Prostate gland (tissue), 2 donors: Measurements from ENCODE around the gene ASB18. TPM values are rescaled to one million over a fixed set of nuclear protein-coding genes. Genes with fewer than 3 reads are reported as not detected.

Experiments
- DNase-seq: peaks from one replicate; pipeline ENCODE4 v3.0.0-alpha.2; 2019; ENCODE audit warnings: low spot score
- H3K27ac ChIP-seq, 2 donors: fragments of 200-600 bp; sonication (generic); 2 replicates each; pipeline ENCODE4 v1.5.1; 2017 to 2019
- H3K27me3 ChIP-seq: fragments of 200-600 bp; sonication (generic); replicated peaks from 2 replicates; pipeline ENCODE4 v1.5.1; 2019; ENCODE audit not compliant: insufficient read depth
- H3K36me3 ChIP-seq, 2 donors: fragments of 200-600 bp; sonication (generic); 1 replicate in 1 of 2; 2 replicates in 1 of 2; pipeline versions ENCODE4 v1.5.1 to v1.8.1; 2017 to 2019
- H3K4me1 ChIP-seq: fragments of 200-600 bp; sonication (generic); replicated peaks from 2 replicates; pipeline ENCODE4 v1.5.1; 2019
- H3K4me3 ChIP-seq, 2 donors: fragments of 200-600 bp; sonication (generic); 2 replicates each; pipeline ENCODE4 v1.5.1; 2017 to 2019
- H3K9me3 ChIP-seq: fragments of 200-600 bp; sonication (generic); 2 replicates; pipeline ENCODE4 v1.5.1; 2017
- CTCF ChIP-seq, 4 experiments: fragments of 200-600 bp in 2 of 4; fragments of 450-650 bp in 2 of 4; sonication (generic) in 2 of 4; IDR thresholded peaks; 1 replicate in 3 of 4; 2 replicates in 1 of 4; pipeline ENCODE4 v1.5.1; 2016 to 2019; ENCODE audit warnings: antibody characterized with exemption in 4 of 4, mild to moderate bottlenecking in 2 of 4, moderate library complexity in 2 of 4
- POLR2A ChIP-seq: fragments of 450-650 bp; IDR thresholded peaks from one replicate; pipeline ENCODE4 v1.6.1; 2016; ENCODE audit warnings: antibody characterized with exemption, mild to moderate bottlenecking
- POLR2AphosphoS5 ChIP-seq: sonication (generic); formaldehyde crosslinking; IDR thresholded peaks from one replicate; pipeline ENCODE4 v1.6.1; 2017; ENCODE audit warnings: antibody characterized with exemption
- WGBS: methylation state at CpG from one replicate; pipeline ENCODE4 v1.1.5; 2018; 5-methylcytosine and 5-hydroxymethylcytosine counted together
- intact Hi-C: fragments of 100-400 bp; cut with DNase I; formaldehyde crosslinking; loops from one replicate; pipeline ENCODE4 v1.14.2; 2022
- total RNA-seq, 2 donors: library from RNA; depleted of rRNA; stranded (reverse); fragments of >200 nt; gene quantifications; one replicate each; pipeline ENCODE4 v1.1.0, GENCODE V29; 2016

ASB18 gene
- total RNA-seq, 2 donors from 2014 or later: not detected

GRCh38 chr2:236239276-236240065 lies 24.7 kb downstream of the ASB18 start:
- Histone ChIP-seq H3K27me3 (peaks cover 3% of the 10 kb centered on the region), H3K9me3 (no peaks in the 10 kb centered on the region), H3K36me3 (no peaks in the 10 kb centered on the region), H3K4me3 (no peak overlapping the region), H3K4me1 (no peaks in the 10 kb centered on the region), H3K27ac (no peak overlapping the region)
- 72% methylated on average over 17 of the region's 17 CpGs for WGBS
- intact Hi-C loops: no loop called here
- TF ChIP-seq CTCF (IDR thresholded peaks at IDR 0.05) (no peak), POLR2A (no peak), POLR2AphosphoS5 (no peak)
- DNase-seq: no peak

- no peaks in the 10 kb centered on the region for H3K4me1 ChIP-seq
- WGBS: 84% methylated on average over 6 of the region's 6 CpGs
- no peak overlapping the region for H3K27ac ChIP-seq
- intact Hi-C loops: no loop called here
- no peak for DNase-seq
- no peaks in the 10 kb centered on the region for H3K36me3 ChIP-seq
- H3K27me3 ChIP-seq: peaks cover 7% of the 10 kb centered on the region
- no peaks in the 10 kb centered on the region for H3K9me3 ChIP-seq
- TF ChIP-seq CTCF (IDR thresholded peaks at IDR 0.05): no peak
- no peak for TF ChIP-seq POLR2A
- no peak for TF ChIP-seq POLR2AphosphoS5
- H3K4me3 ChIP-seq: no peak overlapping the region
Measured at GRCh38 chr2:236238751-236239150, 25.5 kb downstream of the ASB18 start.

GRCh38 chr2:236237468-236238190 lies 26.6 kb downstream of the ASB18 start:
- no peak for TF ChIP-seq CTCF (IDR thresholded peaks at IDR 0.05)
- TF ChIP-seq POLR2AphosphoS5: no peak
- no peak for TF ChIP-seq POLR2A
- H3K36me3 ChIP-seq: no peaks in the 10 kb centered on the region
- no peak overlapping the region for H3K27ac ChIP-seq
- H3K4me1 ChIP-seq: no peaks in the 10 kb centered on the region
- no peak for DNase-seq
- intact Hi-C loops: no loop called here
- H3K9me3 ChIP-seq: no peaks in the 10 kb centered on the region
- 11% methylated on average over 53 of the region's 64 CpGs for WGBS
- no peak overlapping the region for H3K4me3 ChIP-seq
- peaks cover 10% of the 10 kb centered on the region for H3K27me3 ChIP-seq

- DNase-seq: no peak
- WGBS: 3% methylated on average over 52 of the region's 73 CpGs
- H3K27ac ChIP-seq: no peak overlapping the region
- H3K36me3 ChIP-seq: no peaks in the 10 kb centered on the region
- H3K4me3 ChIP-seq: no peak overlapping the region
- TF ChIP-seq POLR2A: no peak
- TF ChIP-seq CTCF (IDR thresholded peaks at IDR 0.05): no peak
- no peak for TF ChIP-seq POLR2AphosphoS5
- H3K27me3 ChIP-seq: peaks cover 10% of the 10 kb centered on the region
- H3K4me1 ChIP-seq: no peaks in the 10 kb centered on the region
- H3K9me3 ChIP-seq: no peaks in the 10 kb centered on the region
- intact Hi-C loops: no loop called here
Measured at GRCh38 chr2:236236559-236237452, 27.4 kb downstream of the ASB18 start.
